ENCODE data around the gene NTN5. TPM values are rescaled to one million over a fixed set of nuclear protein-coding genes. Genes with fewer than 3 reads are reported as not detected.
"Not testable (repeated sequence)": the region's sequence is repeated elsewhere in the genome, so short reads cannot be mapped to it uniquely, and the experiment has no call there.

NTN5 gene
- total and polyA plus RNA-seq, 12 donors = 0.17 to 0.68 (median 0.28) TPM; not detected in 4

GRCh38 chr19:48680436-48681126 is 7.8 kb upstream of the NTN5 start:
- Histone ChIP-seq H3K36me3 (no peaks in the 10 kb centered on the region), H3K4me3 (no peak overlapping the region), H3K27ac (no peak overlapping the region), H3K27me3 (no peaks in the 10 kb centered on the region), H3K9me3 (no peaks in the 10 kb centered on the region), H3K4me1 (peaks cover 0 to 2% (median 2%) of the 10 kb centered on the region in 9 donors)
- no peak for ATAC-seq
- no peak for TF ChIP-seq CTCF (IDR thresholded peaks at IDR 0.05)
- intact Hi-C loops (cut with DNase I) = no loop called here
- DNase-seq = no peak
- WGBS, 2 donors = 92 to 93% methylated on average over 42 to 45 of the region's 45 CpGs

- WGBS, 2 donors = 94 to 95% methylated on average over 15 to 18 of the region's 19 CpGs
Observed at GRCh38 chr19:48680006-48680405, 7.2 kb upstream of the NTN5 start.

GRCh38 chr19:48678201-48678600 is 5.4 kb upstream of the NTN5 start:
- no peak for DNase-seq
- no peak for TF ChIP-seq CTCF (IDR thresholded peaks at IDR 0.05)
- intact Hi-C loops (cut with DNase I) = loop anchor here in 9 of 10 donors (5.0 to 10.0 kb wide), 6 partner anchors 34 to 167 kb away; partner anchors contain the start of gene HSD17B14 (in 1 of the 9)

More at GRCh38 chr19:48680006-48680405, 7.2 kb upstream of the NTN5 start:
- H3K9me3 ChIP-seq; H3K27me3 ChIP-seq; H3K4me1 ChIP-seq; intact Hi-C loops (cut with DNase I); ATAC-seq; H3K4me3 ChIP-seq; H3K27ac ChIP-seq; DNase-seq; H3K36me3 ChIP-seq: not testable (repeated sequence)

GRCh38 chr19:48676887-48677286 is 4.1 kb upstream of the NTN5 start:
- peaks cover 0 to 5% (median 0%) of the 10 kb centered on the region in 7 donors for H3K27me3 ChIP-seq
- H3K4me3 ChIP-seq = no peak overlapping the region
- no peak overlapping the region for H3K27ac ChIP-seq
- H3K9me3 ChIP-seq = no peaks in the 10 kb centered on the region
- DNase-seq (no peak), ATAC-seq (no peak)
- no peak for TF ChIP-seq CTCF (IDR thresholded peaks at IDR 0.05)
- whole genome bisulfite sequencing, 2 donors = 95 to 96% methylated on average over 13 of the region's 13 CpGs
- intact Hi-C loops (cut with DNase I) = loop anchor here in 9 of 10 donors (5.0 to 10.0 kb wide), 6 partner anchors 35 to 168 kb away; partner anchors contain the start of gene HSD17B14 (in 1 of the 9)
- peaks cover 0 to 10% (median 9%) of the 10 kb centered on the region in 9 donors for H3K4me1 ChIP-seq
- no peaks in the 10 kb centered on the region for H3K36me3 ChIP-seq

More at GRCh38 chr19:48678201-48678600, 5.4 kb upstream of the NTN5 start:
- Histone ChIP-seq H3K36me3 (no peaks in the 10 kb centered on the region), H3K27me3 (peaks cover 0 to 5% (median 0%) of the 10 kb centered on the region in 7 donors), H3K9me3 (no peaks in the 10 kb centered on the region), H3K4me3 (no peak overlapping the region), H3K27ac (no peak overlapping the region), H3K4me1 (peaks cover 0 to 10% (median 9%) of the 10 kb centered on the region in 9 donors)
- WGBS, 2 donors = 72 to 73% methylated on average over 4 of the region's 4 CpGs
- no peak for ATAC-seq

- peaks cover 0 to 5% (median 0%) of the 10 kb centered on the region in 7 donors for H3K27me3 ChIP-seq
- H3K4me3 ChIP-seq = no peak overlapping the region
- no peaks in the 10 kb centered on the region for H3K36me3 ChIP-seq
- 94 to 96% methylated on average over 17 of the region's 17 CpGs for WGBS, 2 donors
- no peaks in the 10 kb centered on the region for H3K9me3 ChIP-seq
- intact Hi-C loops (cut with DNase I) = loop anchor here in 9 of 10 donors (5.0 to 10.0 kb wide), 6 partner anchors 36 to 168 kb away; partner anchors contain the start of gene HSD17B14 (in 1 of the 9)
- H3K4me1 ChIP-seq = peaks cover 0 to 10% (median 9%) of the 10 kb centered on the region in 9 donors
- no peak for TF ChIP-seq CTCF (IDR thresholded peaks at IDR 0.05)
- DNase-seq (no peak), ATAC-seq (no peak)
- H3K27ac ChIP-seq = no peak overlapping the region
Observed at GRCh38 chr19:48676487-48676886, 3.7 kb upstream of the NTN5 start.
